ENCODE results near the gene CD48.
A peak's percentile ranks its signal among the peaks of the same experiment; 100 is the strongest.

CD48 gene

DNA sequence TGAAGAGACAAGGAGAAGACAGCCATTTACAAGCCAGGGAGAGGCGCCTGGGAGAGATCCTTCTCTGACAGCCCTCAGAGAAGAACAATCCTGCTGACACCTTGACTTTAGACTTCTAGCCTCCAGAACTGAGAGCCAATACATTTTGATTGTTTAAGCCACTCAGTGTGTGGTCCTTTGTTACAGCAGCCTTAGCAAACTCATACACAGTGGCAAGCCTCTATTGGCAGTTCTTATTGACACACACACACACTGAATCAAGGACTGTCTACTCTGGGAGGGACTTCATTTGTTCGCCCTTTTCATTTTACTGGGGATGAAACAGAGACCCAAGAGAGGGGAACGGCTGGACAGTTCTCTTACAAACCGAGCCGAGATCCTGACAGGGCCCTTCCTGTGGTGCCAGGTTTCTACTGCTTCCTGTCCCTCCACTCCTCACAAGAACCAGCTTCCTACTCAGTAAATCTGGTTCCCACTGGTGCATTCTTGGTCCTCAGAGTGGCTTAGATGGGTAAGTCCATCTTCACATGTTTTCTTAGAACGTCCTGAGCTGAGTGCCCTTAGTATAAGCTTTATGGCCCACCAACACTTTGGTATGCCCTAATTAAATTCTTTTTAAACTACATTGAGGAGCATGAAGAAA lies 79.5 kb downstream of the CD48 start:
- DNase-seq = no peak

DNA sequence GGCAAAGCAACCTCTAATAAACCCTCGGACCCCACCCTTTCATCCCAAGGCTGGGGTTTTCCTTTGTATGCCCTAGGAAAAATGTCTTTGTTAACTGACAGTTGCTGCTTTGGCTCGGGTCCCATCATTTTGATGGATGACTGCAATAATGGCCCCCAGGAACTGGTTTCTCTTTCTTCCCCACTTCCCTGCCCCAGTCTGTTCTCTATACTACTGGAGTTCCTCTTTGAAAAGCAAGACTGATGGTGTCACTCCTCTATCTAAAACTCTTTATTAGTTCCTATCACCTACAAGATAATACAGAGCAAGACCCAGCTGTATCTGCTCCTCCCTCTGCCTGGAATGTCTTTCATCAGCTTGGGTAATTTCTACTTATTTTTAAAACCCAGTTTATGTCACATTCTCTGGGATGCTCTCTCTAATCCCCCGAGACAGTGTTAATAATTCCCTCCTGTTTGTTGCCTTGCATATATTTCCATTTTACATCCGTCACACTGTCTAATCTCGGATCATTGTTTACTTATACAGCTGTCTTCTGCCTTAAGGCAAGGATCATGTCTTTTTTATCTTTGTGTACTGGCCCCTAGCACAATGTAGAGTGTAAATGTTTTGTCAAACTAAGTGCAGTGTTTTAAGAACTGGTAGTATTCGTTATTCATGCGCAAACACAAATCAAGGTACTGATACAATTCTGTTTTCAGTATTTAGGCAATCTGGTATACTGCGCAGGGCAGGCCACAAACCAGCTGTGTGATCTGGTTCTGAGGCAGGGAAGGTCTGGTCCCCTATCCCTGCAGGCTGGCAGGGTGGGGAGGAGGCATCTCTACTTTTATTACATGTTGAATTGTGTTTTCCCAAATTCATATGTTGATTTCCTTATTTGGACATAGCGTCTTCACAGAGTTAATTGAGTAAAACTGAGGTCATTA lies 80.8 kb downstream of the CD48 start:
- DNase-seq = no peak

DNA sequence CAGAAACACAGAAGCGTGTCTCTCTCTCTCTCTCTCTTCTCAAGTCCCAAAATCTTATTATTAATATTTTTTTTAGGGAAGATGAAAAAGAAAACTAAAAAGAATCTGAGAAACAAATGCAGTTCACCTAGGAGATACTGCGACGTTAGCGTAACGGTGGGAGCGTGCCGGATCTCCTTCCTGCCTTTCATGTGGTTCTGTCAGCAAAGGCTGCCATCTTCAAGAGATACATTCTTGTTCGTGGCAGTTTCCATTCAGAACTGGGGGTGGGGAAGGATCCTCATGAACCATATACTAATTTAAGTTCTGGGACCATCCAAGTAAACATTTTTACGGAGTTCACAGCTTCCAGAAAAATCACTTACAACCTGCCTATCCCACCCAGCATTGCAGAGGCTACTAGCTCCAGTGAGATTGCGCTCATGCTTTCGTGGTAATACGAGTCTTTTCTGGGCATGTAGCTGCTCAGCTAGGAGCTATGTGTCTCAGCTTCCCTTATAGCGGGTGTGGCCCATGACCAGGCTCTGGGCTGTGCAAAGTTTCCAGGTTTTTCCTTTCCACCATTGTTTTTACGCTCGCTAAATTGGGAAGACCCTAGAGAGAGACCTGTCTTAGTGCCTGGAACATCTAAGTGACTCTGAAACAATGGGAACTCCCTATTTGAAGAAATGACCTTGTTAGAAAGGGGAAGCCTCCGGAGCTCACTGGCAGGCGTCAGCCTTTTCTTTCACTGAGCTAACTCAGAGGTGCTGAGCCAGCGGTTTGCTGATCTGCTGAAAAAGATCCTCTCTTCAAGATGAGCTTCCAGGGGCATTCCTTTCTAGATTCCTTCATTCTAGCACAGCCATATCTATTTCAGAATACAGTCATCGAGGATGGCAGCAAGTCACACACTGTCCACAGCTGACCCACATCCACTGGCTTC lies 82.1 kb downstream of the CD48 start:
- peak; percentile 13 for DNase-seq

DNA sequence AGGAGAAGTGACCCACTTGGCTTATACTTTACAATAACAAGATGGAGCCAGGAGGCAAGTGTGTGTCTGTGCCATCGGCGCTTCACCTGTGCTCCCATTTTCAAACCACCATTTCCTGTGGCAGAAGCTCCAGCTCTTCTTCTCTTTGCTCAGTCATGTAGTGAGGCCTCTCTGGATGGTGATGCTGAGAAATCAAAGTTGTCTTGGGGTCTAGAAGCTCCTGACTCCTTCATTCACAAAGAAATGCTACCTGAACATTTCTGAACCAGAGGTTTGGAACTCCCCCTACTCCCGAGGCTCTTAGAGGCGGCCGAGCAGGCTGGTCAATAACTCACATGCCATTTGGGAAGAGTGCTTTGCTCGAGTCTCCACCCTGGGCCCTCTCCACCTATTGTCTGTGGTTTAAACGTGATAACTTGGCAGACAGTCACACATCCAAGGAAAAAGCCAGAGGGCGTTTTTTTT lies 82.8 kb downstream of the CD48 start:
- no peak for DNase-seq

All from retina (tissue), 1 donor.